Thoracic aorta endothelial cell (primary cell): ENCODE data around the gene IRF1. TPM values are rescaled to one million over a fixed set of nuclear protein-coding genes. Genes with fewer than 3 reads are reported as not detected.

Experiments
- small RNA-seq: library from RNA; depleted of rRNA; stranded (forward); fragments of <200 nt; gene quantifications from one replicate; pipeline ENCODE3, GENCODE V24; 2012
- total RNA-seq: library from RNA; depleted of rRNA; stranded (reverse); fragments of >200 nt; gene quantifications from 2 replicates; pipeline ENCODE4 v1.2.3, GENCODE V29; 2012

Gene IRF1, protein sequence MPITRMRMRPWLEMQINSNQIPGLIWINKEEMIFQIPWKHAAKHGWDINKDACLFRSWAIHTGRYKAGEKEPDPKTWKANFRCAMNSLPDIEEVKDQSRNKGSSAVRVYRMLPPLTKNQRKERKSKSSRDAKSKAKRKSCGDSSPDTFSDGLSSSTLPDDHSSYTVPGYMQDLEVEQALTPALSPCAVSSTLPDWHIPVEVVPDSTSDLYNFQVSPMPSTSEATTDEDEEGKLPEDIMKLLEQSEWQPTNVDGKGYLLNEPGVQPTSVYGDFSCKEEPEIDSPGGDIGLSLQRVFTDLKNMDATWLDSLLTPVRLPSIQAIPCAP
- 9.7 and 14.5 TPM in 2 replicates for total RNA-seq

DNA sequence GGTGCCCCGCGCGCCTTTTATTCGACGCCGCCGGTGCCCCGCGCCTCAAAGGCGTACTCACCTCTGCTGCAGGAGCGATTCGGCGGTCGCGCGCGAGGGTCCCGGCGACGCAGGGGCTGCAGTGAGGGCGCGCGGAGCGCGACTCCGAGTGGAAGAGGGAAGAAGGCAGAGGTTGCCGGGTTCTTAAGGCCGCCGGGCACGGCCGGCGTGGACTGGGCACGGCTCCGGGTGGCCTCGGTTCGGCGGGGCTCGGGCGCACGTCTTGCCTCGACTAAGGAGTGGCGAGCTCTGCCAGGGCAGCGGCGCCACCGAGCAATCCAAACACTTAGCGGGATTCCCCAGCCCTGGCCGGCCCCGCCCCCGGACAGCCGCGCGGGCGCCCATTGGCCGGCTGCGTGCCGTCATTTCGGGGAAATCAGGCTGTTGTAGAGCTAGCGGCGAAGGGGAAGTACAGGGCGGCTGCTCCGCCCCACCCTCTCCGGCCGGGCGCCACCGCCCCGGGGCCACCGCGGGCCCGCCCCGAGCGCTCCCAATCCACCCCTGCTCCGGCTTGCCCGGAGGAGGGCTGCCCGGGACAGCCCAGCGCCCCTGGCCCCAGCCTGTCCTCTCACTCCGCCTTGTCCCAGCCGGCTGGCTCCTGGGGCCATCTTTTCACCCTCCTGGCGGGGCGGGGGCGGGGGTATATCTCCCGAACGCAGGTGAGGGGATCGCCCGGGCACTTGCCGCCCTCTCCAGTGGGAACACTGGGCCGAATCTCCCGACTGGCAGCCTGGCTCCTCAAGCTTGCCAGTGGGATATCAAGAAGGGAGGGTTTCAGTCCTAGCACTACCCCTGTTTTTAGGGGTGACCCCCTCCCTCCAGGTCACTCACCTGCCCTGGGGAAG lies at the start of gene IRF1:
IRF1 (minus strand) TSS at position 290 of the 884 bp plus-strand sequence. CDS start 1,295 bp downstream, outside the sequence.

Small RNAs within 50 kb of the gene (small RNA-seq; reads per million reads assigned to genes)
- gene RF00019 = not detected

Other genes with a start within 250 kb of the IRF1 start
- gene PDLIM4, start 233.1 kb downstream of the IRF1 start, total RNA-seq = 33.4 and 87.9 TPM in 2 replicates
- gene SLC22A4, start 196.4 kb downstream of the IRF1 start, total RNA-seq = 3.9 and 6.0 TPM in 2 replicates
- 3.6 and 6.5 TPM in 2 replicates for gene SLC22A5, start 121.1 kb downstream of the IRF1 start, total RNA-seq
- gene IL5, start 52.7 kb upstream of the IRF1 start, total RNA-seq = not detected in 2 replicates
- 34.3 and 36.6 TPM in 2 replicates for gene RAD50, start 66.2 kb upstream of the IRF1 start, total RNA-seq
- not detected in 2 replicates for gene IL13, start 167.4 kb upstream of the IRF1 start, total RNA-seq
- gene IL4, start 183.2 kb upstream of the IRF1 start, total RNA-seq = not detected in 2 replicates
- gene KIF3A, start 246.8 kb upstream of the IRF1 start, total RNA-seq = 12.9 and 15.8 TPM in 2 replicates